CD4-positive, alpha-beta memory T cell (primary cell): ENCODE results near the gene LDHD. TPM values are rescaled to one million over a fixed set of nuclear protein-coding genes. Genes with fewer than 3 reads are reported as not detected.
"Not testable (repeated sequence)": the region's sequence is repeated elsewhere in the genome, so short reads cannot be mapped to it uniquely, and the experiment has no call there.

Experiments used
- CTCF ChIA-PET: fragments of 350-600 bp; sonication (Branson Sonifier 250); formaldehyde crosslinking; loops from one replicate; lab custom pipeline; 2021; ENCODE audit warnings: inconsistent platforms; ENCODE audit not compliant: partially characterized antibody; lab: Charles Lee
- POLR2A ChIA-PET: fragments of 350-600 bp; sonication (Branson Sonifier 250); formaldehyde crosslinking; loops from one replicate; lab custom pipeline; 2021; ENCODE audit not compliant: partially characterized antibody; lab: Charles Lee
- DNase-seq, 5 donors: peaks; one replicate each; pipeline versions ENCODE4 v3.0.0 to v3.0.0-alpha.2; 2020 to 2022; ENCODE audit warnings: mixed read lengths in 1 of 5
- H3K27ac ChIP-seq: one replicate; pipeline ENCODE4 v1.7.0; 2013; ENCODE audit warnings: low read depth, low read length
- H3K27me3 ChIP-seq: 2 replicates; pipeline ENCODE4 v1.7.0; 2013; ENCODE audit warnings: mild to moderate bottlenecking, low read length, moderate library complexity; ENCODE audit not compliant: insufficient read depth
- H3K36me3 ChIP-seq: 2 replicates; pipeline ENCODE4 v1.7.0; 2013; ENCODE audit warnings: mild to moderate bottlenecking, low read length, moderate library complexity; ENCODE audit not compliant: insufficient read depth
- H3K4me1 ChIP-seq: 2 replicates; pipeline ENCODE4 v1.7.0; 2013; ENCODE audit warnings: mild to moderate bottlenecking, low read length, moderate library complexity; ENCODE audit not compliant: insufficient read depth
- H3K4me3 ChIP-seq, 2 donors: one replicate each; pipeline ENCODE4 v1.7.0; 2013; ENCODE audit warnings: low read length in 2 of 2, mild to moderate bottlenecking in 1 of 2
- H3K9me3 ChIP-seq, 2 donors: one replicate each; pipeline ENCODE4 v1.7.0; 2013; ENCODE audit warnings: low read length in 2 of 2, control low read depth in 1 of 2; ENCODE audit not compliant: control insufficient read depth in 1 of 2
- H3K27ac Mint-ChIP-seq, 7 donors: one replicate each; pipeline ENCODE4 v1.8.0; 2020 to 2021; ENCODE audit warnings: mixed read lengths in 7 of 7, mild to moderate bottlenecking in 6 of 7, inconsistent platforms in 3 of 7, moderate library complexity in 3 of 7
- H3K27me3 Mint-ChIP-seq, 2 donors: one replicate each; pipeline ENCODE4 v1.8.0; 2020 to 2021; ENCODE audit warnings: mixed read lengths in 2 of 2
- H3K36me3 Mint-ChIP-seq, 2 donors: one replicate each; pipeline ENCODE4 v1.8.0; 2020 to 2021; ENCODE audit warnings: mixed read lengths in 2 of 2, inconsistent platforms in 1 of 2, mild to moderate bottlenecking in 1 of 2
- H3K4me1 Mint-ChIP-seq, 4 donors: one replicate each; pipeline ENCODE4 v1.8.0; 2020 to 2021; ENCODE audit warnings: mixed read lengths in 4 of 4, mild to moderate bottlenecking in 1 of 4
- H3K4me3 Mint-ChIP-seq, 8 donors: one replicate each; pipeline ENCODE4 v1.8.0; 2020 to 2021; ENCODE audit warnings: mixed read lengths in 8 of 8, mild to moderate bottlenecking in 7 of 8, moderate library complexity in 6 of 8, inconsistent platforms in 3 of 8
- H3K9me3 Mint-ChIP-seq, 8 donors: one replicate each; pipeline ENCODE4 v1.8.0; 2020 to 2021; ENCODE audit warnings: mixed read lengths in 8 of 8, mild to moderate bottlenecking in 5 of 8, inconsistent platforms in 3 of 8, moderate library complexity in 1 of 8
- intact Hi-C: fragments of 100-400 bp; cut with micrococcal nuclease; formaldehyde crosslinking; loops from one replicate; pipeline ENCODE4 v1.15.1; 2023
- polyA plus RNA-seq, 2 donors: library from polyadenylated mRNA; unstranded; fragments of 300-500 nt; fragmentation: Illumina TruSeq; gene quantifications; one replicate each; pipeline ENCODE4 v1.2.3, GENCODE V29; 2021
- total RNA-seq, 2 experiments: library from RNA; stranded (reverse); gene quantifications; one replicate each; pipeline ENCODE4 v1.2.3, GENCODE V29; 2021

Gene LDHD
- total and polyA plus RNA-seq, 4 experiments from 2014 or later = 0.09 to 0.20 (median 0.17) TPM; not detected in 1

- peak overlapping the region in 1 of 8 donors; percentile 46 for H3K4me3 Mint-ChIP-seq
- H3K36me3 ChIP-seq = no peaks in the 10 kb centered on the region
- ChIA-PET POLR2A (interaction anchor here (1.1 to 3.8 kb wide), 2 partner anchors 9 to 21 kb away, joined by 3 to 23 read pairs; no protein-coding TSS in a partner anchor), CTCF (interaction anchor here (1.0 to 6.9 kb wide), 2 partner anchors 14 to 99 kb away, joined by 4 to 98 read pairs; partner anchors contain the start of gene ZNRF1)
- intact Hi-C loops = loop anchor here (5.0 kb wide), 1 partner anchor 99 kb away; the partner anchor contains the start of gene ZNRF1
- no peak for DNase-seq
- H3K27me3 ChIP-seq = no peaks in the 10 kb centered on the region
- no peaks in the 10 kb centered on the region for H3K9me3 ChIP-seq
- H3K4me1 ChIP-seq = peaks cover 44% of the 10 kb centered on the region
- H3K27me3 Mint-ChIP-seq = no peaks in the 10 kb centered on the region
- peaks cover 0 to 3% (median 0%) of the 10 kb centered on the region in 8 donors for H3K9me3 Mint-ChIP-seq
- peaks cover 29 to 49% (median 37%) of the 10 kb centered on the region in 4 donors for H3K4me1 Mint-ChIP-seq
- H3K27ac ChIP-seq = peak overlapping the region; percentile 70
- H3K36me3 Mint-ChIP-seq = peaks cover 0 to 2% of the 10 kb centered on the region in 2 donors
- no peak overlapping the region for H3K4me3 ChIP-seq
- peak overlapping the region; percentile 73 to 96 (median 88) for H3K27ac Mint-ChIP-seq
Observed at GRCh38 chr16:75096656-75097055, 19.9 kb downstream of the LDHD start.

DNA sequence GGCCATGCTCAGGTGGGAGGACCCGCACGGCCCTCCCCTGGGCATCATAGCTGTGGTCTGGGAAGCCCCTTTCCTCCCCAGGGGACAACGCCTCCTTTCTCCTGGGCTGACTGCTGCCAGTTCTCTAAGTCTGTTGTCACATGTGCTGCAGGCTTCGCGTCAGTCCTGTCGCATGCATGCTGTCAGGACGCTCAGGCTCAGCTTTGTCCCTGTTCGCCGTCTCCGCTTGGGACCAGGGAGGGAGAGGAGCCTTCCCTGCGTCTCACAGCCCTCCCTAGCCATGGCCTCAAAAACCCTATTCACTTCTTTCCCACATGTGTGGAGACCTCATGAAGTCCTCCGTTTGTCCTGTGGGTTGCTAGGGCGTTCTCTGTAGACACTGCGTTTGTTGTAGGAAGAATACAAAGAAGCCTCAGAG, 21.4 kb downstream of the LDHD start:
- H3K27ac Mint-ChIP-seq = peak overlapping the region in 2 of 7 donors; percentile 7 to 52
- CTCF ChIA-PET = no interaction called here
- H3K36me3 Mint-ChIP-seq = peaks cover 0 to 2% of the 10 kb centered on the region in 2 donors
- peaks cover 37% of the 10 kb centered on the region for H3K4me1 ChIP-seq
- no peak for DNase-seq
- no peaks in the 10 kb centered on the region for H3K9me3 ChIP-seq
- H3K4me3 ChIP-seq = no peak overlapping the region
- no peak overlapping the region for H3K27ac ChIP-seq
- H3K4me1 Mint-ChIP-seq = peaks cover 23 to 43% (median 29%) of the 10 kb centered on the region in 4 donors
- no peaks in the 10 kb centered on the region for H3K27me3 Mint-ChIP-seq
- no peaks in the 10 kb centered on the region for H3K27me3 ChIP-seq
- peaks cover 0 to 1% (median 0%) of the 10 kb centered on the region in 8 donors for H3K9me3 Mint-ChIP-seq
- POLR2A ChIA-PET = no interaction called here
- intact Hi-C loops = loop anchor here (5.0 kb wide), 1 partner anchor 98 kb away; the partner anchor contains the start of gene ZNRF1
- no peak overlapping the region for H3K4me3 Mint-ChIP-seq
- no peaks in the 10 kb centered on the region for H3K36me3 ChIP-seq

- Mint-ChIP-seq H3K4me3 (peak overlapping the region in 1 of 8 donors; percentile 37), H3K27ac (peak overlapping the region in 2 of 7 donors; percentile 69 to 82), H3K27me3 (no peaks in the 10 kb centered on the region), H3K9me3 (peaks cover 0 to 1% (median 0%) of the 10 kb centered on the region in 8 donors), H3K4me1 (peaks cover 11 to 34% (median 19%) of the 10 kb centered on the region in 4 donors), H3K36me3 (peaks cover 0 to 2% of the 10 kb centered on the region in 2 donors)
- ChIA-PET POLR2A (no interaction called here), CTCF (no interaction called here)
- no peaks in the 10 kb centered on the region for H3K27me3 ChIP-seq
- intact Hi-C loops = no loop called here
- H3K36me3 ChIP-seq = no peaks in the 10 kb centered on the region
- DNase-seq = no peak
- H3K9me3 ChIP-seq = no peaks in the 10 kb centered on the region
- H3K4me1 ChIP-seq = peaks cover 24% of the 10 kb centered on the region
- H3K27ac ChIP-seq = no peak overlapping the region
- no peak overlapping the region for H3K4me3 ChIP-seq
Observed at GRCh38 chr16:75093598-75094540, 22.7 kb downstream of the LDHD start.

- H3K27ac ChIP-seq = no peak overlapping the region
- CTCF ChIA-PET = interaction anchor here (0.7 kb wide), 1 partner anchor 95 kb away, joined by 3 read pairs; no protein-coding TSS in a partner anchor
- no peaks in the 10 kb centered on the region for H3K27me3 ChIP-seq
- H3K4me1 ChIP-seq = peaks cover 13% of the 10 kb centered on the region
- intact Hi-C loops = no loop called here
- H3K4me3 ChIP-seq = no peak overlapping the region
- Mint-ChIP-seq H3K4me1 (peaks cover under 1 to 23% (median 10%) of the 10 kb centered on the region in 4 donors), H3K36me3 (peaks cover 0 to 2% of the 10 kb centered on the region in 2 donors), H3K9me3 (no peaks in the 10 kb centered on the region), H3K4me3 (no peak overlapping the region), H3K27me3 (no peaks in the 10 kb centered on the region), H3K27ac (peak overlapping the region in 4 of 7 donors; percentile 22 to 60 (median 30))
- no peaks in the 10 kb centered on the region for H3K9me3 ChIP-seq
- H3K36me3 ChIP-seq = no peaks in the 10 kb centered on the region
- DNase-seq = no peak
- POLR2A ChIA-PET = no interaction called here
Observed at GRCh38 chr16:75092777-75093176, 23.8 kb downstream of the LDHD start.

GRCh38 chr16:75091619-75092018, 25.0 kb downstream of the LDHD start:
- H3K9me3 Mint-ChIP-seq, intact Hi-C loops, DNase-seq, H3K27me3 Mint-ChIP-seq, H3K27ac Mint-ChIP-seq, H3K36me3 ChIP-seq, H3K27me3 ChIP-seq, H3K4me1 ChIP-seq, H3K4me3 ChIP-seq, H3K27ac ChIP-seq, H3K9me3 ChIP-seq, H3K36me3 Mint-ChIP-seq, H3K4me3 Mint-ChIP-seq, POLR2A ChIA-PET: not testable (repeated sequence)
- CTCF ChIA-PET = interaction anchor here (0.7 to 1.6 kb wide), 3 partner anchors 11 to 357 kb away, joined by 3 read pairs; no protein-coding TSS in a partner anchor
- peaks cover 0 to 13% (median 4%) of the 10 kb centered on the region in 4 donors for H3K4me1 Mint-ChIP-seq

DNA sequence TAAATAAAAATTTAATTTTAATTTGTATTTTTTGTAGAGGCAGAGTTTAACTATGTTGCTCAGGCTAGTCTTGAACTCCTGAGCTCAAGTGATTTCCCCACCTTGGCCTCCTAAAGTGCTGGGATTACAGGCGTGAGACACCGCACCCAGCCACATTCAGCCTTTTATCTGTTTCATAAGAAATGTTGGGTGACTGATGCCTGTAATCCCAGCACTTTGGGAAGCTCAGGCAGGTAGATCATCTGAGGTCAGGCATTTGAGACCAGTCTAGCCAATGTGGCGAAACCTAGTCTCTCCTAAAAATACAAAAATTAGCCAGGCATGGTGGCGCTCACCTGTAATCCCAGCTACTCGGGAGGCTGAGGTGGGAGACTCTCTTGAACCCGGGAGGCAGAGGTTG, 25.7 kb downstream of the LDHD start:
- H3K4me3 Mint-ChIP-seq, H3K27me3 ChIP-seq, intact Hi-C loops, POLR2A ChIA-PET, H3K9me3 Mint-ChIP-seq, H3K36me3 Mint-ChIP-seq, H3K4me3 ChIP-seq, H3K27ac Mint-ChIP-seq, H3K27ac ChIP-seq, H3K4me1 ChIP-seq, DNase-seq, H3K9me3 ChIP-seq, H3K36me3 ChIP-seq, H3K27me3 Mint-ChIP-seq: not testable (repeated sequence)
- peaks cover 0 to 11% (median 3%) of the 10 kb centered on the region in 4 donors for H3K4me1 Mint-ChIP-seq
- CTCF ChIA-PET = interaction anchor here (1.5 to 1.6 kb wide), 2 partner anchors 12 to 19 kb away, joined by 3 read pairs; no protein-coding TSS in a partner anchor
